Measurements from ENCODE around the gene ISM1.
A peak's percentile ranks its signal among the peaks of the same experiment; 100 is the strongest.

Gene ISM1

DNA sequence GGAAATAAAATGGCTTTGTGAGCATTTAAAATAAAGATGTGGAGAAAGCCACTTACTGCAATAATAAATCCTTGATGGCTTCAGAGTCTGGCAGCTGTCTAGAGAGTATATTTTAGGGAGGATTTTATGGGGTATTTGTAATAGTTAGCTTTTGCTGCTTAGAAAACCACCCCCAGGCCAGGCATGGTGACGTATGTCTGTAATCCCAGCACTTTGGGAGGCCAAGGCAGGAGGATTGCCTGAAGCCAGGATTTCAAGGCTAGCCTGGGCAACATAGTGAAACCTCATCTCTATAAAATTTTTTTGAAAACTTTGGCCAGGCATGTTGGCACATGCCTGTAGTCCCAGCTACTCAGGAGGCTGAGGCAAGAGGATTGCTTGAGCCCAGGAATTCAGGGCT, 63.8 kb downstream of the ISM1 start:
- DNase-seq = no peak

DNA sequence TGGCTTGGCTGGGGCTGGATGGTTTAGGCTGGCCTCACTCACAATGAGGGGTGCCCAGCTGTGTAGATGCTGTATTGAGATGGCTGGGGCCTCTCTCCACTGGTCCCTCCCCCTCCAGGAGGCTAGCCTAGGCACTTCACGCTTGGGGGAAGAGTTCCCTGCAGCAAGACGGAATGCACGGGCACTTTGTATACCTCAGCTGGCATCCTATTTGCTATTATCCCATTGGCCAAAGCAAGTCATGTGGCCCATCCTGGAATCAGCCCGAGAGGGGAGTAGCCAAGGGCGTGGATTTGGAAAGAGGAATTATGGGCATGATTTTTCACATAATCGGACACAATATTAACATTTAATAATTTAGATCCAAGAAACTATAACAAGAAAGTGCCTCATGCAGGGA, 64.3 kb downstream of the ISM1 start:
- no peak for DNase-seq

DNA sequence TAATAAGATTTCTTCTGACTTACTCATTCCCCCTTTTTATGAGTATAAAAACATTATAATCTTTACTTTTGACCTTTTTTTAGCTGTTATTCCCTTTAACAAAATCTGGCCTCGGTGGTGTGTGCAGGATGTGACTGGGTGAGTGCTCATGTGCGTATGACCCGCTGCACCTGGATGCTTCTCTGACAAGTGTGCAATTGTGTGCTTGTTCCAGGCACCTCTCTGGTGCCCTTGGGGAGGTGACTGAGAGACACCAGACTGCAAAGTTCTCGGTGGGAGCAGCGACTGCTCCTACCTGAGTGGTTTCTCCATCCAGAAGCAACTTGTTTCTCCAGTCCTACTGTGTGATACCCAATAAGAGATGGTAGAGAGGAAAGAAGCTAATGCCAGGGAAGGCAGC, 65.0 kb downstream of the ISM1 start:
- DNase-seq = no peak

DNA sequence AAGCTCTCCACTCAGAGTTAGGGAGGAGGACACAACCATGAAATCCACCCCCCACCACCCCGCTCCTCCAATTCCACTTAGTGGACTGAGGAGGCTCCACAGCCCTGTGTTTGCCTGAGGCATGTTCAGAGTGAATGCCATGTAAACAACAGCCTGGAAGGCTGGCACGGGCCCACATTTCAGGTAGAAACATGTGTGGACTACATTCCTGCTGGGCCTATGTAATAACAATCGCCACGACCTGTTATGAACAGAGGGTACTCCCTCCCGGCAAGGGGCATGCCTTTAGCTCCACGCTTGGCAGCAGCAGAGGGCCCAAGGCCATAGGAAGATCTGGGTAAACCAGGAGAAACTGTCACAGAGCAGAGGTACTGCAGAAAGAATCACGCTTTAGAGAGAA, 65.5 kb downstream of the ISM1 start:
- DNase-seq = no peak

DNA sequence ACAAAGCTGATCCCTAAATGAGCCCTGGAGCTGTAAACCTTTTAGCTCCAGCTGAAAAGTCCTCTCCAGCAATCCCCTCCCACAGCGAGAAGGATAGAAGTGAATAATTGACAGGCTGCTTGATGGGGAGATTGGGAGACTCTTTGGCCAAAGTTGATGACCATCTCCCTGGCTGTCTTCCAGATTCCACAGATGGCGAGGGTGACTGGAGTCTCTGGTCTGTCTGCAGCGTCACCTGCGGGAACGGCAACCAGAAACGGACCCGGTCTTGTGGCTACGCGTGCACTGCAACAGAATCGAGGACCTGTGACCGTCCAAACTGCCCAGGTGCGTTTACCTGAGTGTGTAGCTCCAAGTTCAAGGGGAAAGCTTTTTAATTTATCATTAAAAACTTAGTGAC, 67.3 kb downstream of the ISM1 start:
- DNase-seq = no peak

DNA sequence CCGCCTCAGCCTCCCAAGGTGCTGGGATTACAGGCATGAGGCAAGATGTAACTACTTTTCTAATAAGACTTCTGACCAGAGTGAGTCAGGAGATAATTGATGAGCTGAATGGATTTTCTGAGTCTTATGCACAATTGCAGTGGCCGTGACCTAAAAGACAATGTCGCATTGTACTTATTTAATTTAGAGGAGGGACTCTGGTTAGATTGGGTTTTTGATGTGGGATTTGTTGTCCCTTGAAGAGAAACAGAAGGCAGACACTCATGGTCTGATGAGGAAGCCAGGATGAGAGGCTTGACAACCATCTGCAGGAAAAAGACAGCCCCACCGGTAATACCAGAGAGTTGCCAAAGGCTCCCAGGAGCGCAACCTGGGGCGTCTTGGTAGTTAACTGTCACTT, 68.0 kb downstream of the ISM1 start:
- DNase-seq = no peak

DNA sequence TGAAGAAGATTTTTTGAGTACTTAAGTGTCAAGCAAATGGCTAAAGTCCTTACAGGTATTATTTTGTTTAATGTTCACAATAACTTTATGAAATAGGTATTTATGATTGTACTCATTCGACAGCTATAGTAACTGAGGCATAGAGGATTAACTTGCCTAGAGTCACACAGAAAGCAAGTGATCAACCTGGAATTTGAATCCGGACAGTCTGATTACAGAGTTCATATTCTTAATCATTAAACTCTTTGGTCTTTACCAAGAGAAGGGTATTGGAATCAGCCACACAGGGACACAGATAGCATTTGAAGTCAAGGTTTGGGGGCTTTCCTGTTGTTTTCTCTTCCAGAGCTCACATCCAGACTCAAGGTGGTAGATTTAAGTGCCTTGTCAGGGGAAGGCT, 69.7 kb downstream of the ISM1 start:
- DNase-seq = no peak

DNA sequence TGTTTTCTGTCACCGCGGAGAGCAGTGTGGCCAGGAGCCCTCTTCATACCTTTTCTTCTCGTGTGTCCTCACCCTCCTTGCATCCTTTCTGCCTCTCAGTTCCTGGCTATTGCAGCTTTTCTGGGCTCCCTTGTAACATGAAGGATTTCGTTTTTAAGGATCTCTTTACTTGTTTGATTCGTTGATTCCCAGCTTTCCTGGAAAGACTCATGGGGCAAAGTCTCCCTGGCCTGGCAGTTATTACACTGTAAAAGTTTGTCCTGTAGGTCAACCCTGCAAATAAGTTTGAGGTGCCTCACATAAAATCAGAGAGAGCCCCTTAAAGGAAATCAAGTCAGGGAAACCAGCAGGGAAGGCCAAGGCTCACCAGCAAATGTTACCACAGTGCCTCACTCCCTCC, 70.1 kb downstream of the ISM1 start:
- DNase-seq = no peak

DNA sequence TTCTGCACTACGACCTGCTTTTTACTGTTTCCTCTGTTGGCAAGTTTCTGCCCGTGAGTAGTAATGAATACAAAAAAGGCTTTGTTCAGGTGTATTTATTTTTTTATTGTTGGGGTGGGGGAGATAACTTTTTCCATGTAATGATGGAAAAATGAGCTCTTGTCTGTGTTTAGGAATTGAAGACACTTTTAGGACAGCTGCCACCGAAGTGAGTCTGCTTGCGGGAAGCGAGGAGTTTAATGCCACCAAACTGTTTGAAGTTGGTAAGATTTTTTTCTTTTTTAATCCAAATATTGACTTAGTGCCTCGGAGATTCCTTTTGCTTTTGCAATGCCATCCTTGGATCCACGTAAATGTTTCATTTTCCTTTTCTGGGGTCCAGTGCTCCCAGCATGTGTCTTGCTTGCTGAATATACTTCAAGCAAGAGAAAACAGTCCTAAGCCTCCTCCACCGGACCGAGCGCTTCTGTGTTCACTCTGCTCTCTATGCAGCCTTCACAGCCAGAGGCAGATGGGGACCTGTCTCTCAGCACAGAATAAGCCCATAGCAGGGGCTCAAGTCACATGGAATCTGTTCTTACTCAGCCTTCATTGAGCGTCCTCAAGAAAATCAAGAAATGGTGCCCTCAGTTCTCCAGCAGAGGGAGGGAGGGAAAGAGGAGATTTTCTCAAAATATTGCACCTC, 71.3 kb downstream of the ISM1 start:
- no peak for DNase-seq

DNA sequence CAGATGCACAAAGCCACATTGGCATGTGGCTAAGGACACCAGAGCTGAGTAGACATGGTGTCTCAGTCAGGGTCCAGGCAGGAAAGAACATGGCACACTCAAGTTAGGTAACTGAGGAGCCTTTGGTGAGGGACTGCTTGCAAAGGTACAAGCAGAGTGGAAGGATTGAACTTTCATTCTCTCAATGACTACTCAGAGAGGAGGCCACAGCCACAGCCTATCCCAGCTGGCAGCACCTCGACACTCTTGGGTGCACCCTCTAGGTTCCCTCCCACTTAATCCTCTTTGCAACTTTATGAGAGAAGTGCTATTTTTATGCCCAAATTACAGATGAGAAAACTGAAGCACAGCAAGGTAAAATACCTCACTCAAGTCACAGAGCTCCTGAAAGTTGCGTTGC, 73.4 kb downstream of the ISM1 start:
- DNase-seq = no peak

DNA sequence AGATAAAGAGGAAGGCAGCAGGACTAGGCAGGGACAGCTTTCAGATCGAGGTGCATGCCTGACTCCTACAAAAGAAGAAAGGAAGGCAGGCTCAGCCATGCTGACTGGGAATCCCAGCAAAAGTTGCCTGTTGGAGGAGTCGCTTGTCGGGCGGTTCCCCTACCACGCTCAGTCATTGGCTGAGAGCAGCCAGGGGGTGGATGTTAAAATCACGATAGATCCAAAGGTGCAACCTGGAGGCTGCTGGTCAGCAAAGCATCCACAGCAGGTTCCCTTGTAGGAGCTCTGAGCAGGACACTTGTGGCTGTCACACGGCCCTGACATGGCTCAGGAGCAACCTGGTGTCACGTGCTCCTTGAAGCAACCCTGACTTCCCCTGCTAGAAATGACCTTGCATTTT, 74.6 kb downstream of the ISM1 start:
- DNase-seq = no peak

DNA sequence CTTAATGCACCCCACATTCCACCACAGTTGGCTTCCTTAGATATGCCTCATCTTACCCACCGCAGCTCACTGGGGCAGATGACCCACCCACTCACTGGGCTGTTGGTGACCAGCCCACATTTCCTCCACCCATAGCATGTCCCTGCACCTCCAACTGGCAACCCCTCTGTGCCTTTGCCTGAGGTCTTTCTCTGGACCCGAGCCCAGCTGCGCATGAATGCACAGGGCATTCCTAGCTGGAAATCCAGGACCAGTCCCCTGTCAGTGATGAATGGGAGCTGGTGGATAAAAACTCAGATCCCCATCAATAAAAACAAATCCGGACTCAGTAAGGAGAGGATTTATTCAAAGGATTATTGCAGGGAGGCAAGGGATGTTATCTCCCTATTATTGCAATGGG, 75.0 kb downstream of the ISM1 start:
- DNase-seq = no peak

DNA sequence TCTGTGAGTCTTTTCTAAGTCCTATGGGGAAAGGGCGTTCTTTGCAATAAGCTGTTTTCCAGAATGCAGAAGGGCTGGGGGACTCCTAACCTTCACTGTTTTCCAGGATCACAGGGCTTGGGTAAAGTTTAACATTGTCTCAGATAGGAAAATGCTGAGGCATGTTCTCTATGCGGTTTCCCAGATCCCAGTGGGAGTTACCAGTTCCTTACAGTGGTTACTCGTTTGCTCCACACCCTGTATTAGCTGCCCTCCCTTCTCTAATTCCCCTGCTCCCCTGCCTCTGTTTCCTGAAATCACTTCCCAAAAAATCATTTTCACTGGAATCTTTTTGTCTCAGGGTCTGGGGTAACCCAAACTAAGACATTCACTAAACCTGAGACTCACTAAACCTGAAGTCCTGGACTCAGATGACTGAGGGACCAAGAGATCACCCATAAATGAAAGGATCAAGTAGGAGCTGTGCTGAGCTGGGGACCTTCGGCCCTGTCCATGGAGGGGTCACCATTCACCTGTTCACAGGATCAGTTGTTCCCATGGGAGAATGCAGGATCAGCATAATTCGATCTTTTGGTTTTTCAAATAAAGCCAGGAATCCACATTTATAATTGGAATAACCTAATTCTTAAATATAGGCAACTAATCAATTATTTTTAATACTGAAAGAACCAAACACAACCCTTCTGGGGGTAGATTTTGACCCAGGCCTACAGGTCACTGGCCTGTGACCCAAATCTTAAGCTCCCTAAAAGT, 76.2 kb downstream of the ISM1 start:
- no peak for DNase-seq

DNA sequence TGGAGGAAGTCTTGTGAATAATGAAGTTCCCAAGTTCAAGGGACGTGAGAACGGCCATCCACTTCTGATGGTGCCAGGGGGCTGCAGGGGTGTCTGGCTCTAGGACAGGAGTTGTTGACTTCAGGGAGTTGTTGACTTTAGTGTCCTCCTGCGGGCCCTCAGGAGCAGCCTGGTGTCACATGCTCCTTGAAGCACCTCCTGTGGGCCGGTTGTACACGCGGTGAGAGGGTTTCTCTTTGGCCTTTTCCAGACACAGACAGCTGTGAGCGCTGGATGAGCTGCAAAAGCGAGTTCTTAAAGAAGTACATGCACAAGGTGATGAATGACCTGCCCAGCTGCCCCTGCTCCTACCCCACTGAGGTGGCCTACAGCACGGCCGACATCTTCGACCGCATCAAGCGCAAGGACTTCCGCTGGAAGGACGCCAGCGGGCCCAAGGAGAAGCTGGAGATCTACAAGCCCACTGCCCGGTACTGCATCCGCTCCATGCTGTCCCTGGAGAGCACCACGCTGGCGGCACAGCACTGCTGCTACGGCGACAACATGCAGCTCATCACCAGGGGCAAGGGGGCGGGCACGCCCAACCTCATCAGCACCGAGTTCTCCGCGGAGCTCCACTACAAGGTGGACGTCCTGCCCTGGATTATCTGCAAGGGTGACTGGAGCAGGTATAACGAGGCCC, 77.8 kb downstream of the ISM1 start:
- no peak for DNase-seq

DNA sequence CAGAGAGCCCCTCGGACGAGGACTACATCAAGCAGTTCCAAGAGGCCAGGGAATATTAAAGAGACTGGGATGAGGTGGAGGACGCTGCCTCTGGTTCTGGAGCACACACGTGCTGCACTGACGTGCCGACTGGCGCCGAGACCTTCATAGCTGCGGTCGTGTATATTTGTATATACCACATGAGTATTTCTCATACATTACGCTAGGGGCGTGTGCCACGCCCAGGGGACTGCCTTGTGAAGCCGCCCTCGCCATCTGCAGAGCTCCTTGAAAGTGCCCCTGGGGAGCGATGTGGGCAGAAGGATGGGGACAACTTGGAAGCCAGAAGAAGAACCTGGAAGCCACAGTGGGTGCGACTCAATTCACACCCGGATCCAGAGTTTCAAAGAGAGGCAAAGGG, 78.3 kb downstream of the ISM1 start:
- DNase-seq = no peak

DNA sequence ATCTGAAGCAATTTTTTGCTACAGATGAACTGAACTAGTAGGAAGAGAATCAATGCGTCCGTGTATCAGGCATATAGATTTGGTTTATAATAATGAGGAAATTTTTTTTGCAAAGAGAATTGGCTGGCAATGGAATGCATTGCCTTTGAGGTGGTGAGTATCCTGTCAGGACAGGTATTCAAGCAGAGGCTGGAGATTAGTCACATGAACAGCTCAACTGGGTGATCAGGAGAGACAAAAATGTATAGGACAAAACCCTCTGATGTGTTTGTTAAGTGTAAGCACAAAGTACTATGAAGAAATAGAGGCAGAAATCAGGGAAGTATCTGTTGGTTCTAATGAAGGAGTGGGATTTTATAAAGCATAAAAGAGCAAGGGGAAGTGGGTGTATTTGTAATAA, 80.5 kb downstream of the ISM1 start:
- DNase-seq = no peak

DNA sequence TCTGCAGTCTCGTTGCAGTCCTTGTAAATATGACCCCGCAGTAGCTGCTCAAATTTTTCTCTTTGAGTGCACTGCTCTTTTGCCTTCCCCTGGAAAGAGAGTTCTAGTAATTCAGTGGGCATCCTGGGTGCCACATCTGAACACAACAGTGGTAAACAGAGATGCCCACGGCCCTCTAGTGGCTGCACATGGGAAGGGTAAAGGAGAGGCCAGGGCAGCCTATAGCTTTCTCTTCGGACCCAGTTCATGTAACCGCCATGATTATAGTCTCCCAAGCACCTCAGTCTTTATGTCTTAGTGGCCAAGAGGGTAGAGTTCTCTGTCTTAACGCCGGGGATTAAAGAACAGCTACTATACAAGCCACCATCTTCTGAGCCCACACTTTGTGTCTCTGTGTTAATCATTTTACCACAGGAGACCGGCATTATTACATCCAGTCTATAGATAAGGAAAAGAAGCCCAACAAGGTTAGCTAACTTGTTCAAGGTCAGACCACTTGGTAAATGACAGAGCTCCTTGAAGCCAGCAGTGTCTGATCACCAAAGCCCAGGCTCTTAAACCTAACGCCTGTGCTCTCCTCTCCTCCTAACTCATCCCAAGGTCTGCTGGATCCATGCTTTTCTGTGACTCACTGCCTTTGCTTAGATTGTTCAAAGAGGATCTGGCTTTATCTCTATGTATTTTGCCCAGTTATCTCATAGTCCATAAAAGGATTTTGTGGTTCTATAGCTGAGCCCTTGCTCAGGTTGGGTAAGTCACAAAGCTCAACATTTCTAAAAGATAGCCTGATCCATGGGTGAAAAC, 81.8 kb downstream of the ISM1 start:
- DNase-seq = peak; percentile 39

DNA sequence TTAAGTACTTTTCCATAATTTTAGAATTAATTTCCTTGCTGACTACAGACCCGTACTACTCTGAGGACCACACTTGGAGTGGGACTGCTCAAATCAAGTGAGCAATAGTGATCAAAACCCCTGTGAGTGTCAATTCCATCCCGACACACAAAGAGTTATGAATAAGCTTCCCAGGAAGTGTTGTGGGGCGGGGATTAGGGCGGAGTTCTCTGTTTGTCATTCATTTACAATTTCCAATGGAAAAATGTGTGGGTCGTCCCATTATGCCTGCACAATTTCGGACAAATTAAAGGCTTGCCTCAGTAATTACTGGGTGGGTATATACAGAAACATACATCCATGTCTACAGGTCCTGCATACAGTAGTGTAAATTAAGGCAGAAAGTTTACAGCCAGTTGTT, 84.2 kb downstream of the ISM1 start:
- DNase-seq = no peak

DNA sequence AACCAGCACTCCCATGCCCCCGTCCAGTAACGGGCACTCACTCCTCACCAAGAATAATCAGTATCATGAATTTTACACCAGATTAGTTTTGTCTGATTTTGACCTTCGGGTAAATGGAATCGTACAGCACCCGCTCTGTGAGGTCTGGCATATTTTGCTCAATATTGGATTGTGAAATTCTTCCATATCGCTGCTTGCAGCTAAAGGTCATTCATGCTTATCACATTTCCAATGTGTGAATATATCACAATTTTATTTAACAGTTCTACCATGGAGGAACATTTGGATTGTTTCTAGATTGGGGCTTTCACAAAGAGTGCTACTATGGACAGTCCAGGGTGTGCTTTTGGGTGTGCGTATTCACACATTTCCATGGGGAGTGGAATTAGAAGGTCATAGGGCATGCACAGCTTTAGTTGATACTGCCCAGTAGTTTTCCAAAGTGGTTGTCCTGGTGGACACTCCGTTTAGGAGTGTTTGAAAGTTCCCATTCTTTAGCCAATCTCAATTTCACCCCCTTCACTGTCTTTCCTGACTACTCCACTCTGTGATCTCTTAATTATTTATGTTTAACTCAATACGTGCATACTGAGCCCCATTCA, 86.6 kb downstream of the ISM1 start:
- DNase-seq = no peak

DNA sequence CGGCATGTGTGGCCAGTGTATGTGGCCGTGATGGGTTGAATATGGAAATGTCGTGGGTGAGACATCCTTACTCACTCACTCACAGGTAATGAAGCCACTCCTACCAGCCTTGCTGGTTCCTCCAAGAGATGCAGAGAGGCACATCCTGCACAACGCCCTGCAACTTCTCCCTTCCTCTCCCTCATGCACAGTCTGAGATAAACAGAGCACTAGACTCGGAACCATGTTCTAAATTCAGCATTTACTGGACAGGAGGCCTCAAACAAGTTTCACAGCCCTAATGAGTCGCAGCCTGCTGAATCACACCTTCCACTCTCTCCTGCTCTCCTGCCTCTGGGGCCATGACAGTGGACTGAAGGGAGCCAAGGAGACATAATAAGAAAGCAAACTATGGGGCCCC, 91.2 kb downstream of the ISM1 start:
- DNase-seq = no peak

DNA sequence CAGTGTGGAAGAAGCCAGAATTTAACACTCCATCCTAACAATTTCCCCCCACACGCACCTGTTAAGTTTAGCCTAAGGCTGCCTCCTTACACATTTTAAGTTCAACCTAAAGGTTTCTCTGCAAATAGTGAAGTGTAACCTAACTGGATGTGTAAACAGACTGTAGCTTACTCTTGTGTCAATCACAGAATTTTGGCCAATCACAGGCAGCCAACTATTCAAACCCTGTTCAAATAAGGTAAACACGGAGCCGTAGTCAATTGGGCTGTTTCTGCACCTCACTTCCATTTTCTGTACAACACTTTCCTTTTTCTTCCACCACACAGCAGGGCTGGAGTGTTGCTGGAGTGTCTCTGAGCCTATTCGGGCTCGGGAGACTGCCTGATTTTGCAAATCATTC, 92.1 kb downstream of the ISM1 start:
- DNase-seq = no peak

DNA sequence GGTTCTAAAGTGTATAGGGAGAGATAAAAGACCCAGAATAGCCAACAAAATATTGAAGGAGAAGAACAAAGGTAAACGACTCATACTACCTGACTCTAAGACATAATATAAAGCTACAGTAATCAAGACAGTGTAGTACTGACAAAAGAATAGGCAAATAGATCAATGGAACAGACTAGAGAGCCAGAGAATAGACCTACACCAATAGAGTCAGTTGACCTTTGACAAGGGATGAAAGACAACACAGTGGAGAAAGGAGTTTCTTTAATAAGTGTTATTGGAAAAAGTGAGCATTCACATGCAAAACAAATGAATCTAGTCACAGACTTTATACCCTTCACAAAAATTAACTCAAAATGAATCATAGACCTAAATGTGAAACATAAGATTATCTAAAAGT, 96.4 kb downstream of the ISM1 start:
- no peak for DNase-seq

DNA sequence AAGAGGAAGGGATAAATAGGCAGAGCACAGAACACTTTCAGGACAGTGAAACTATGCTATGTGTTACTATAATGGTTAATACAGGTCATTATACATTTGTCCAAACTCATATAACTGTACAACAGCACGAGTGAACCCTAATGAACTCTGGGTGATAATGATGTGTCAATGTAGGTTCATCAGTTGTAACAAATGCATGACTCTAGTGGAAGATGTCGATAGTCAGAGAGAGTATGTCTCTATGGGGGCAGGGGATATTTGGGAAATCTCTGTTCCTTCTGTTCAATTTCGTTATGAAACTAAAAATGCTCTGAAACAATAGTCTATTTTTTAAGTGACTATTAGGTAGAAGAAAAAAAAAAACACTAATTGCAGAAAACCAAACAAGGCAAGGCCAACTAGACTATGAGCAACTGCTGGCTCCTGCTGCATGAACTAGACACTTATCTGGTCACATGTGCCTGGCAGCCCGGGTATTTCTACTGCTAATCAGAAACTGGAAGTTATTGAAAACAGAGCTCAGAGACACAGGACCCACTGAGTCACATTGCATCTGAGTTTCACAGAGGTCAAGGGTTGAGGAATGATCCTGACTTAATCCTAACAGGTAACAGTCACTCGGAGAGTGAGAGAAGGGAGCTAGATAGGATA, 97.9 kb downstream of the ISM1 start:
- no peak for DNase-seq

Data from suppressor macrophage treated with lipopolysaccharide for 4 hours (primary cell).